Heart left ventricle (tissue), 16 donors: Measurements from ENCODE around the gene TPPP2. TPM values are rescaled to one million over a fixed set of nuclear protein-coding genes. Genes with fewer than 3 reads are reported as not detected.
A peak's percentile ranks its signal among the peaks of the same experiment; 100 is the strongest.

Experiments
- ATAC-seq, 4 donors: fragments of 200-7000 bp; cut with Tn5 transposase; one replicate each; pipeline ENCODE4 v1.9.1; 2020 to 2022; ENCODE audit warnings: moderate library complexity in 4 of 4, mild to moderate bottlenecking in 3 of 4, moderate number of reproducible peaks in 1 of 4
- DNase-seq, 5 donors: peaks; one replicate each; pipeline ENCODE4 v3.0.0-alpha.2; 2020
- H3K27ac ChIP-seq, 12 donors: fragments of 200-600 bp; sonication (generic) in 4 of 12; one replicate each; pipeline versions ENCODE4 v1.5.0 to v1.8.0; 2016 to 2022; ENCODE audit warnings: mild to moderate bottlenecking in 2 of 12
- H3K27me3 ChIP-seq, 9 donors: fragments of 200-600 bp; sonication (generic) in 2 of 9; one replicate each; pipeline versions ENCODE4 v1.5.1 to v1.8.0; 2016 to 2022; ENCODE audit warnings: mild to moderate bottlenecking in 3 of 9
- H3K36me3 ChIP-seq, 9 donors: fragments of 200-600 bp; sonication (generic) in 2 of 9; one replicate each; pipeline versions ENCODE4 v1.5.0 to v1.8.0; 2018 to 2022; ENCODE audit warnings: mild to moderate bottlenecking in 2 of 9
- H3K4me1 ChIP-seq, 12 donors: fragments of 200-600 bp; sonication (generic) in 4 of 12; one replicate each; pipeline versions ENCODE4 v1.5.0 to v1.8.0; 2016 to 2022; ENCODE audit warnings: mild to moderate bottlenecking in 3 of 12
- H3K4me3 ChIP-seq, 12 donors: fragments of 200-600 bp; sonication (generic) in 4 of 12; one replicate each; pipeline versions ENCODE4 v1.5.0 to v1.8.0; 2017 to 2022; ENCODE audit warnings: mild to moderate bottlenecking in 9 of 12, moderate library complexity in 4 of 12
- H3K9me3 ChIP-seq, 12 donors: fragments of 200-600 bp; sonication (generic) in 4 of 12; one replicate each; pipeline versions ENCODE4 v1.5.0 to v1.8.0; 2016 to 2022; ENCODE audit warnings: mild to moderate bottlenecking in 1 of 12
- CTCF ChIP-seq, 12 donors: fragments of 200-600 bp; sonication (generic) in 4 of 12; IDR thresholded peaks; one replicate each; pipeline versions ENCODE4 v1.5.0 to v1.8.0; 2018 to 2022; ENCODE audit warnings: antibody characterized with exemption in 12 of 12, mild to moderate bottlenecking in 5 of 12
- POLR2A ChIP-seq, 2 donors: fragments of 450-650 bp; IDR thresholded peaks; one replicate each; pipeline ENCODE4 v1.6.1; 2017; ENCODE audit warnings: antibody characterized with exemption in 2 of 2, mild to moderate bottlenecking in 2 of 2, moderate library complexity in 2 of 2
- WGBS, 4 donors: extraction: QIAGEN DNeasy Blood & Tissue Kit in 2 of 4; methylation state at CpG; one replicate each; pipeline versions ENCODE4 v1.1.5 to v1.1.7; 2013 to 2018; 5-methylcytosine and 5-hydroxymethylcytosine counted together
- intact Hi-C, 10 donors: fragments of 100-400 bp; cut with DNase I; formaldehyde crosslinking; loops; one replicate each; pipeline versions ENCODE4 v1.11.1 to v1.14.2; 2022
- polyA plus RNA-seq, 2 donors: library from polyadenylated mRNA; stranded (reverse); fragments of 200-250 nt; gene quantifications; one replicate each; pipeline ENCODE4 v1.2.3, GENCODE V29; 2013
- total RNA-seq, 9 donors: library from RNA; depleted of rRNA in 2 of 9; stranded (reverse); fragments of >200 nt in 2 of 9; fragmentation: NEBNext Ultra II Directional in 3 of 9; extraction: Animal tissue kit (Norgen Biotek cat#: 25700) in 3 of 9; gene quantifications; one replicate each; pipeline versions ENCODE4 v1.1.0 to v1.2.4, GENCODE V29; 2016 to 2023
- donor health status: ischemic (EF 13 %, LVEDD 7.1; RV severe dilation, severe dysfunction).
- donor health status: healthy with polysubstance abuse.
- donor health status: DM: no; HTN: yes; CAD: no.
- donor health status: DM: no; HTN: no; CAD: no.
- donor health status: ischemic (EF 25% LVEDD 6.9; RV normal size, moderate dysfunction).
- donor health status: ischemic (EF 25% LVEDD 5.7; RV mildly dilated, moderate dysfunction).
- donor health status: healthy.
- donor health status: DM: yes; HTN: yes; CAD: no.
- donor health status: ischemic (EF 35%, LVEDD 5.7; RV mildly dilated, moderate dysfunction).
- donor health status: nonischemic (EF 11% LVEDD 7.7; RV severe dilation, severe dysfunction).
- donor health status: DM: yes; HTN: yes; CAD: no.
- donor health status: PGD.
- donor health status: ischemic (EF 29% LVEDD 5.4; RV normal size, mild dysfunction).
- donor health status: nonischemic (EF 23%, LVEDD 6.1; RV moderate dilation, normal function).

TPPP2 gene
- total and polyA plus RNA-seq, 11 donors, result 0.54 to 2.8 (median 0.96) TPM; not detected in 2

- ATAC-seq, result no peak
- Histone ChIP-seq H3K4me1 (peaks cover 0 to 14% (median 0%) of the 10 kb centered on the region in 12 donors), H3K9me3 (no peaks in the 10 kb centered on the region), H3K27ac (no peak overlapping the region), H3K27me3 (no peaks in the 10 kb centered on the region), H3K36me3 (no peaks in the 10 kb centered on the region), H3K4me3 (no peak overlapping the region)
- 85 to 88% (median 87%) methylated on average over 3 of the region's 3 CpGs for WGBS, 4 donors
- intact Hi-C loops, result no loop called here
- no peak for TF ChIP-seq CTCF (IDR thresholded peaks at IDR 0.05)
- no peak for TF ChIP-seq POLR2A (IDR thresholded peaks at IDR 0.05)
- no peak for DNase-seq
Observed at GRCh38 chr14:21050597-21050996, 20.6 kb downstream of the TPPP2 start.

DNA sequence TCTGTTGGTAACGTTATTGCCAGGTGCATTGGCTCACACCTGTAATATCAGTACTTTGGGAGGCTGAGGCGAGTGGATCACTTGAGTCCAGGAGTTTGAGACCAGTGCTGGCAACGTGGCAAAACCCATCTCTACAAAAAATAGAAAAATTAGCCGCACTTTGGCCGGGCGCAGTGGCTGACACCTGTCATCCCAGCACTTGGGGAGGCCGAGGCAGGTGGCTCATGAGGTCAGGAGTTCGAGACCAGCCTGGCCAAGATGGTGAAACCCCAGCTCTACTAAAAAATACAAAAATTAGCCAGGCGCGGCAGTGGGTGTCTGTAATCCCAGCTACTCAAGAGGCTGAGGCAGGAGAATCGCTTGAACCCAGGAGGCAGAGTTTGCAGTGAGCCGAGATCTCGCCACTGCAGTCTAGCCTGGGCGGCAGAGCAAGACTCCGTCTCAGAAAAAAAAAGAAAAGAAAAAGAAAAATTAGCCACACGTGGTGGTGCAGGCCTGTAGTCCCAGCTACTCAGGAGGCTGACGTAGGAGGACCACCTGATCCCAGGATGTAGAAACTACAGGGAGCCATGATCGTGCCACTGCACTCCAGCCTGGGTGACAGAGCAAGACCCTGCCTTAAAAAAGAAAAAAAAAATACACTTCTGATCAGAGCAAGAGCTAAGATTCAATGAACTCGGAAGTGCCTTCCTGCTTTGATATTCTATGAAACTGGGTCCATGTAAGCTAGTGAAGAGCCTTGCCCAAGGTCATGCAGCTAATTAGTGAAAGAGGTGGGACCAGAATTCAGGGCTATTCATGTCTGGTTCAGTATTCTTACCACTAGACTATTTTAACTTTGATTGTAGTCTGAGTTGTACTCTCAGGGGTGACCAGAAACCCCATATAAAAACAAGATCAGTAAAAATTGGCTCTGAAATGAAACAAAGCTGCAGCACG lies 23.4 kb downstream of the TPPP2 start:
- DNase-seq, result no peak
- Histone ChIP-seq H3K36me3 (no peaks in the 10 kb centered on the region), H3K9me3 (no peaks in the 10 kb centered on the region), H3K27me3 (no peaks in the 10 kb centered on the region), H3K4me1 (peaks cover 0 to 7% (median 0%) of the 10 kb centered on the region in 12 donors), H3K4me3 (no peak overlapping the region), H3K27ac (no peak overlapping the region)
- no peak for TF ChIP-seq CTCF (IDR thresholded peaks at IDR 0.05)
- TF ChIP-seq POLR2A (IDR thresholded peaks at IDR 0.05), result no peak
- WGBS, 4 donors, result 91 to 96% (median 95%) methylated on average over 20 of the region's 20 CpGs
- ATAC-seq, result no peak
- intact Hi-C loops, result no loop called here

GRCh38 chr14:21054123-21054767 lies 24.2 kb downstream of the TPPP2 start:
- TF ChIP-seq CTCF (IDR thresholded peaks at IDR 0.05) (no peak), POLR2A (IDR thresholded peaks at IDR 0.05) (no peak)
- ATAC-seq (peak in 1 of 4 donors; percentile 27), DNase-seq (no peak)
- H3K4me1 ChIP-seq, result peaks cover 0 to 5% (median 0%) of the 10 kb centered on the region in 12 donors
- H3K4me3 ChIP-seq, result no peak overlapping the region
- no peak overlapping the region for H3K27ac ChIP-seq
- 80 to 83% (median 81%) methylated on average over 3 of the region's 3 CpGs for WGBS, 4 donors
- no peaks in the 10 kb centered on the region for H3K9me3 ChIP-seq
- intact Hi-C loops, result no loop called here
- no peaks in the 10 kb centered on the region for H3K27me3 ChIP-seq
- no peaks in the 10 kb centered on the region for H3K36me3 ChIP-seq

DNA sequence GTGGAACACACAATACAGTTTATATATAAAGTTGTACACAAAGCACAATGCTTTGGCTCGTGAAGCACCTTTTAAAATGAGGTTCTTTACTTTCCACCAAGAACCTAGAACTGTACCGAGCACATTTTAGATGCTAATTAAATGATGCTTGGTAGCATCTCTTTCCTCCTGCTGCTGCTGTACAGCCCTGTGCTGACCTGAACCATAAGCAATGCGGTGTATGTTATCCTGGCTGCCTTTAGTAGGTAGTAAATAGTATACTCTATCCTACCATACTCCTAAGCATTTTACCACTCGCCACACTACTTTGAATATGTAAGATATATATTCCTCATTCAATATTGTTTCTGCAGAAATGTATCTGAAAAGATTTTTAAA lies 24.7 kb downstream of the TPPP2 start:
- Histone ChIP-seq H3K9me3 (no peaks in the 10 kb centered on the region), H3K27me3 (no peaks in the 10 kb centered on the region), H3K4me3 (no peak overlapping the region), H3K27ac (no peak overlapping the region), H3K36me3 (no peaks in the 10 kb centered on the region), H3K4me1 (peaks cover 0 to 5% (median 0%) of the 10 kb centered on the region in 12 donors)
- WGBS, 4 donors, result 78 to 97% (median 89%) methylated on average over 4 of the region's 4 CpGs
- ATAC-seq, result no peak
- TF ChIP-seq POLR2A (IDR thresholded peaks at IDR 0.05) (no peak), CTCF (IDR thresholded peaks at IDR 0.05) (no peak)
- DNase-seq, result no peak
- intact Hi-C loops, result loop anchor here in 1 of 10 donors (5.0 kb wide), 1 partner anchor 42 kb away; no protein-coding TSS in a partner anchor
